Epidermal melanocyte (primary cell): ENCODE measurements around the gene ST3GAL2.

ENCODE experiments used
- DNase-seq: peaks from one replicate; pipeline ENCODE4 v3.0.0; 2011; ENCODE audit warnings: low spot score; ENCODE audit not compliant: insufficient read length

The ST3GAL2 gene

GRCh38 chr16:70438969-70439862, at the start of gene ST3GAL2:
TSS of gene ST3GAL2 (minus strand) at chr16:70439100. CDS start at chr16:70398530, 40,570 bp downstream.
- DNase-seq, result peak; percentile 96

- DNase-seq, result no peak
Observed at GRCh38 chr16:70484867-70485266, 46.0 kb upstream of the ST3GAL2 start.

- no peak for DNase-seq
Observed at GRCh38 chr16:70483426-70483825, 44.5 kb upstream of the ST3GAL2 start.

- DNase-seq, result no peak
Observed at GRCh38 chr16:70482624-70483023, 43.7 kb upstream of the ST3GAL2 start.

- no peak for DNase-seq
Observed at GRCh38 chr16:70481929-70482536, 43.1 kb upstream of the ST3GAL2 start.

- no peak for DNase-seq
Observed at GRCh38 chr16:70480127-70481105, 41.5 kb upstream of the ST3GAL2 start.

- no peak for DNase-seq
Observed at GRCh38 chr16:70478912-70479341, 40.0 kb upstream of the ST3GAL2 start.

GRCh38 chr16:70478169-70478568, 39.3 kb upstream of the ST3GAL2 start:
- DNase-seq, result no peak

- peak; percentile 91 for DNase-seq
Observed at GRCh38 chr16:70476272-70477020, 37.5 kb upstream of the ST3GAL2 start.

- DNase-seq, result no peak
Observed at GRCh38 chr16:70475054-70475871, 36.4 kb upstream of the ST3GAL2 start.

GRCh38 chr16:70474320-70475053, 35.6 kb upstream of the ST3GAL2 start:
- no peak for DNase-seq

- DNase-seq, result no peak
Observed at GRCh38 chr16:70473446-70474319, 34.8 kb upstream of the ST3GAL2 start.

- no peak for DNase-seq
Observed at GRCh38 chr16:70472786-70473433, 34.0 kb upstream of the ST3GAL2 start.

- DNase-seq, result no peak
Observed at GRCh38 chr16:70470927-70471341, 32.0 kb upstream of the ST3GAL2 start.

- DNase-seq, result no peak
Observed at GRCh38 chr16:70470141-70470926, 31.4 kb upstream of the ST3GAL2 start.

GRCh38 chr16:70468776-70469525, 30.1 kb upstream of the ST3GAL2 start:
- DNase-seq, result no peak
